Measurements from ENCODE around the gene SLCO3A1.

Gene SLCO3A1

DNA sequence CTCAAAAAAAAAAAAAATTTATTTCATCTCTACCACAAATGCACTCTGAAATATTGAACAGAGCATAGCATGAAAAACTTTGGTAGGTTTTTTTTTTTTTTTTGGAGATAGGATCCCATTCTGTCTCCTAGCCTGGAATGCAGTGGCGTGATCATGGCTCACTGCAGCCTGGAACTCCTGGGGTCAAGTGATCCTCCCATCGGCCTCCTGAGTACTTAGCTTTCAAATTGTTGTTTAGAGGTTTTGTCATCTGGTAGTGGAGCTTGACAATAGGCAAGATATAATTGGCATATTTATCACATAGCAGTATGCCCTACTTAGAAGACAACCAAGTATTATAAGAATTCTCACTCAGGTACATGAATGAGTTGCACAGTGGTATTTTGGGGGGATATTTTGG, 306.0 kb downstream of the SLCO3A1 start:
- H3K9me3 ChIP-seq, result no peaks in the 10 kb centered on the region
- DNase-seq (ENCODE audit: low spot score in 2 of 2), result no peak
- H3K4me3 ChIP-seq, result no peak overlapping the region
- H3K27me3 ChIP-seq (ENCODE audit: low read depth), result no peaks in the 10 kb centered on the region
- H3K36me3 ChIP-seq (replicated peaks), result no peaks in the 10 kb centered on the region
- in situ Hi-C loops (cut with MboI; ENCODE audit: low sequenced_read_pairs), result no loop called here
- H3K4me1 ChIP-seq, result peaks cover 6% of the 10 kb centered on the region

DNA sequence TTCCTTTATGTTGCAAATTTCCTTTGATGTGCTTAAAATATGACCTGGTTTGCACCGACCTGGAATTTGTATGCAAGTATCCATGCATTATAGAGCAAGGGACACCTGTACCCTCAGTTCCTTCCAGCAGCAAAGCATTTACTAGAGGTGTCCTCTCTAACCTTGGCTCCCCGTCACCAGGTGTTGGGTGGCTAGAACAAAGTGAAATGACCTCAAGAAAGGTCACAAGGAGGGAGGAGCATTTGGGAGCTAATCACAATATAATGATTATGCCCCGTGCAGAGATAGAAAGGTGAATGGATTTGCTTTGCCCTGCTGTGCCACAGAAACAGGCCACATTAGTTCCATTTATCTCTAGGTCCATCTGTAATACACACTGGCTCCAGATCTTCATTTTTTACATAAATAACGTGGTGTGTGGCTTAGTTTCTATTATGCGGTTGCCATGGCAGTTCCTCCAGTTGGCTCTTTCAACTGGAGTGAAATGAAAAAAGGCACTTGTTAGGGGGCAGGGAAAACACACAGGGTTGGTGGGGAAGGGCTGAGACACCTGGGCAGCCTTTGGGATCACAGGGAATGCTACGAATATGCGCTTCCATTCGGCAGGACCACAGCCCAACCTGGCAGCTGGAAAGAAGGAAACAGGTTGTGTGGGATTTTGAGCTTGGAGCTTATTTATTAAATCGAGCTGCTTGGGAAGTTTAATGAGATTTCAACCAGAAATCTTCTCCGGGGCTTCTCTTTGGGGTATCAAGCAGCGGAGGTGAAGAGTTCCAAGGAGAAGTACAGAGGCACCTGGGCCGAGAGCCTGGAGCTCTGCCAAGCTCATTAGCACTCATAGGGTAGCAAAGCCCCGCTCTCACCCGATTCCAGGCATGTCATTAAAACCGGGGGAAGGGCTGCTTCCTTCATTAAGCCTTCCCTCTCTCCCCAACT, 306.7 kb downstream of the SLCO3A1 start:
- DNase-seq (ENCODE audit: low spot score in 2 of 2), result no peak
- Histone ChIP-seq H3K9me3 (no peaks in the 10 kb centered on the region), H3K36me3 (replicated peaks) (no peaks in the 10 kb centered on the region), H3K4me1 (peaks cover 9% of the 10 kb centered on the region), H3K27me3 (ENCODE audit: low read depth) (no peaks in the 10 kb centered on the region), H3K4me3 (no peak overlapping the region)
- in situ Hi-C loops (cut with MboI; ENCODE audit: low sequenced_read_pairs), result no loop called here

- Histone ChIP-seq H3K36me3 (replicated peaks) (no peaks in the 10 kb centered on the region), H3K4me3 (no peak overlapping the region), H3K4me1 (peaks cover 9% of the 10 kb centered on the region), H3K9me3 (no peaks in the 10 kb centered on the region), H3K27me3 (ENCODE audit: low read depth) (no peaks in the 10 kb centered on the region)
- in situ Hi-C loops (cut with MboI; ENCODE audit: low sequenced_read_pairs), result no loop called here
- DNase-seq (ENCODE audit: low spot score in 2 of 2), result no peak
Observed at GRCh38 chr15:92161039-92161670, 307.6 kb downstream of the SLCO3A1 start.

GRCh38 chr15:92162657-92163056, 309.1 kb downstream of the SLCO3A1 start:
- Histone ChIP-seq H3K27me3 (ENCODE audit: low read depth) (no peaks in the 10 kb centered on the region), H3K36me3 (replicated peaks) (no peaks in the 10 kb centered on the region), H3K4me3 (no peak overlapping the region), H3K4me1 (peaks cover 9% of the 10 kb centered on the region), H3K9me3 (no peaks in the 10 kb centered on the region)
- no peak for DNase-seq (ENCODE audit: low spot score in 2 of 2)
- in situ Hi-C loops (cut with MboI; ENCODE audit: low sequenced_read_pairs), result no loop called here

- H3K36me3 ChIP-seq (replicated peaks), result no peaks in the 10 kb centered on the region
- in situ Hi-C loops (cut with MboI; ENCODE audit: low sequenced_read_pairs), result no loop called here
- DNase-seq (ENCODE audit: low spot score in 2 of 2), result no peak
- H3K4me1 ChIP-seq, result peaks cover 9% of the 10 kb centered on the region
- no peaks in the 10 kb centered on the region for H3K27me3 ChIP-seq (ENCODE audit: low read depth)
- no peaks in the 10 kb centered on the region for H3K9me3 ChIP-seq
- no peak overlapping the region for H3K4me3 ChIP-seq
Observed at GRCh38 chr15:92163641-92164040, 310.1 kb downstream of the SLCO3A1 start.

- H3K4me3 ChIP-seq, result no peak overlapping the region
- no peaks in the 10 kb centered on the region for H3K27me3 ChIP-seq (ENCODE audit: low read depth)
- in situ Hi-C loops (cut with MboI; ENCODE audit: low sequenced_read_pairs), result no loop called here
- no peaks in the 10 kb centered on the region for H3K36me3 ChIP-seq (replicated peaks)
- no peak for DNase-seq (ENCODE audit: low spot score in 2 of 2)
- no peaks in the 10 kb centered on the region for H3K9me3 ChIP-seq
- peaks cover 9% of the 10 kb centered on the region for H3K4me1 ChIP-seq
Observed at GRCh38 chr15:92164327-92165000, 311.0 kb downstream of the SLCO3A1 start.

- in situ Hi-C loops (cut with MboI; ENCODE audit: low sequenced_read_pairs), result no loop called here
- no peak overlapping the region for H3K4me3 ChIP-seq
- H3K4me1 ChIP-seq, result peaks cover 9% of the 10 kb centered on the region
Observed at GRCh38 chr15:92165001-92165346, 311.5 kb downstream of the SLCO3A1 start.

DNA sequence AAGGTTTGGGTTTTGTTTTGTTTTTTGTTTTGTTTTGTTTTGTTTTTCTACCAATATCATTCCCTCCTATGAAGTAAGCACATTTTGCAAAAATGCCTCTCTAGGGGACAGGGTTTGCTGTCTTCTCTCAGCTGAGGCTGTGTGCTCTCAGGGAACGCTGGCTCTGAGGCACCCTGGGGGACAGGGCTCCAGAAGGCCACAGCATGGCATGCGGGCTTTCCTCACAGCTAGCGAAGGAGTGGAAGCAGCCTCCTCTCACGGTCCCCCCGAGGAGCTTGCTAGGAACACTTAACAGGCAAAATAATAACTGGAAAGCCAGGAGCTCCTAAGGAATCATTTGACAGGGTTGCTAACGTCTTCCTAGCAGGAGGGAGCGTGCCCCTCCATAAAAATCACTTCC, 312.5 kb downstream of the SLCO3A1 start:
- H3K36me3 ChIP-seq (replicated peaks), result no peaks in the 10 kb centered on the region
- H3K4me3 ChIP-seq, result no peak overlapping the region
- DNase-seq (ENCODE audit: low spot score in 2 of 2), result no peak
- in situ Hi-C loops (cut with MboI; ENCODE audit: low sequenced_read_pairs), result no loop called here
- no peaks in the 10 kb centered on the region for H3K9me3 ChIP-seq
- H3K4me1 ChIP-seq, result peaks cover 9% of the 10 kb centered on the region
- H3K27me3 ChIP-seq (ENCODE audit: low read depth), result no peaks in the 10 kb centered on the region

More at GRCh38 chr15:92165001-92165346, 311.5 kb downstream of the SLCO3A1 start:
- Histone ChIP-seq H3K36me3 (replicated peaks) (no peaks in the 10 kb centered on the region), H3K27me3 (ENCODE audit: low read depth) (no peaks in the 10 kb centered on the region), H3K9me3 (no peaks in the 10 kb centered on the region)
- no peak for DNase-seq (ENCODE audit: low spot score in 2 of 2)

DNA sequence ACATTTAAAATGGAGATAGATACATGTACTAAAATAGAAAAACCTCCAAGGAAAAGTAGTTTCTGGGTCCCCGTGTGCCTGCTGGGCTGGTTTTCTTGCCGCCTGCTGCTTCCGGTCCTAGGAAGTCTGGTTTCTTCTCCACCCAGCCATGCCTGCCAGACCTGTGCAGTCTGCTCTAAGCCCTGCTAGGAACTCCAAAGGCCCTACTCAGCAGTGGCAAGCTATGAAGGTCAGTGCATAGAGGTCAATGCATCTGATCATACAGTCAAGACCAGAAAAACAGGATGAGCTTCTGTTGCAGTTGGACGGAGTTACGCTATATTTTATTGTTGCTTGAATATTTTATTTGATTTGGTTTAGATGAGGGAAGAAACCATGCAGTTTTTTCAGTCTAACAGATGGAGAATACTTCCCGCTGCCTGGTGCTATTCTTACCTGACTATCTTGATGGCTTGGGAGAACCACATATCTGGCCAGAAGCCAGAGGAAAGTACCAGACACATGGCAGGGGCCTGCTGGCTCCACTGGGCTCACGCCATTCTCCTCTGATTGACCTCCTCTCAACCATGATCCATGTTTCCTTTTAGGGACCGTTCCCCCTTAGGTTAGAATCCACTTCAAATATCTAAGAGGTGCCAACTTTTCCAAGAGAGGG, 313.4 kb downstream of the SLCO3A1 start:
- in situ Hi-C loops (cut with MboI; ENCODE audit: low sequenced_read_pairs), result no loop called here
- DNase-seq (ENCODE audit: low spot score in 2 of 2), result no peak
- H3K4me1 ChIP-seq, result peaks cover 9% of the 10 kb centered on the region
- no peak overlapping the region for H3K4me3 ChIP-seq
- no peaks in the 10 kb centered on the region for H3K27me3 ChIP-seq (ENCODE audit: low read depth)
- no peaks in the 10 kb centered on the region for H3K9me3 ChIP-seq
- no peaks in the 10 kb centered on the region for H3K36me3 ChIP-seq (replicated peaks)

GRCh38 chr15:92167451-92167850, 313.9 kb downstream of the SLCO3A1 start:
- H3K9me3 ChIP-seq, result no peaks in the 10 kb centered on the region
- no peak overlapping the region for H3K4me3 ChIP-seq
- in situ Hi-C loops (cut with MboI; ENCODE audit: low sequenced_read_pairs), result no loop called here
- no peak for DNase-seq (ENCODE audit: low spot score in 2 of 2)
- peaks cover 9% of the 10 kb centered on the region for H3K4me1 ChIP-seq
- H3K27me3 ChIP-seq (ENCODE audit: low read depth), result no peaks in the 10 kb centered on the region
- H3K36me3 ChIP-seq (replicated peaks), result no peaks in the 10 kb centered on the region

- no peak overlapping the region for H3K4me3 ChIP-seq
- peaks cover 9% of the 10 kb centered on the region for H3K4me1 ChIP-seq
- no peaks in the 10 kb centered on the region for H3K27me3 ChIP-seq (ENCODE audit: low read depth)
- H3K36me3 ChIP-seq (replicated peaks), result no peaks in the 10 kb centered on the region
- in situ Hi-C loops (cut with MboI; ENCODE audit: low sequenced_read_pairs), result no loop called here
- no peaks in the 10 kb centered on the region for H3K9me3 ChIP-seq
- DNase-seq (ENCODE audit: low spot score in 2 of 2), result no peak
Observed at GRCh38 chr15:92168066-92168683, 314.7 kb downstream of the SLCO3A1 start.

GRCh38 chr15:92170897-92171296, 317.4 kb downstream of the SLCO3A1 start:
- in situ Hi-C loops (cut with MboI; ENCODE audit: low sequenced_read_pairs), result no loop called here
- Histone ChIP-seq H3K27me3 (ENCODE audit: low read depth) (no peaks in the 10 kb centered on the region), H3K36me3 (replicated peaks) (no peaks in the 10 kb centered on the region), H3K9me3 (no peaks in the 10 kb centered on the region), H3K4me3 (no peak overlapping the region), H3K4me1 (no peaks in the 10 kb centered on the region)
- no peak for DNase-seq (ENCODE audit: low spot score in 2 of 2)

GRCh38 chr15:92178911-92179310, 325.4 kb downstream of the SLCO3A1 start:
- peaks cover 2% of the 10 kb centered on the region; the same call in 1 of the 2 replicates for H3K27me3 ChIP-seq (ENCODE audit: low read depth)
- in situ Hi-C loops (cut with MboI; ENCODE audit: low sequenced_read_pairs), result no loop called here
- no peak for DNase-seq (ENCODE audit: low spot score in 2 of 2)

More at GRCh38 chr15:92178911-92179310, 325.4 kb downstream of the SLCO3A1 start:
- Histone ChIP-seq H3K4me3 (no peak overlapping the region), H3K36me3 (replicated peaks) (no peaks in the 10 kb centered on the region), H3K4me1 (no peaks in the 10 kb centered on the region), H3K9me3 (no peaks in the 10 kb centered on the region)

Data from HAP-1 (cell line).